ENCODE data around the gene SPACA4.

The SPACA4 gene

DNA sequence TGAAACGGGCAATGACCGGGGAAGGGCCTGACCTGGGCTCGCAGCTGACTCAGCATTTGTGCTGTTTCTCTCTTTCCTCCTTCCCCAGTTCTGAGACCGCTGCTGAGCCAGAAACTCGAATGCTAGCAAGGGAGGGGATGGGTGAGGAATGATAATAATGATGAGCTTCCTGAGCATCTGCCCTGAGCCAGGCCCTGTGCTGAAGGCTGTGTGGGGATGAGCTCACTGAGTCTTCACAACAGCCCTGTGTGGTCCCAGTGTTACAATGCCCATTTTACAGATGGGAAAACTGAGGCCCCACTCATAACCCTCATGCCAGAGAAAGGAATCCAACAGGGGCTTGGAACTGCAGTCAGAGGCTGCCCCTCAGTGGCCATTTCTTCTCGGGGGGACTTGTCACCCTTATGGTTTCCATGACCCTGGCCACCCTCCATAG, 46.4 kb upstream of the SPACA4 start:
- no peak overlapping the region for H3K27ac ChIP-seq (ENCODE audit: low read length)
- no peaks in the 10 kb centered on the region for H3K4me1 ChIP-seq (ENCODE audit: low read length)
- H3K9me3 ChIP-seq (replicated peaks; ENCODE audit: insufficient read depth, low read length), result no peaks in the 10 kb centered on the region
- no peaks in the 10 kb centered on the region for H3K36me3 ChIP-seq (replicated peaks; ENCODE audit: insufficient read depth, low read length)
- H3F3A ChIP-seq (ENCODE audit: insufficient read depth, low read length), result no peaks in the 10 kb centered on the region
- H3K4me3 ChIP-seq (ENCODE audit: low read length), result no peak overlapping the region
- TF ChIP-seq EZH2phosphoT487 (IDR thresholded peaks at IDR 0.05; ENCODE audit: low read length), result no peak
- TF ChIP-seq, protein P1, sequence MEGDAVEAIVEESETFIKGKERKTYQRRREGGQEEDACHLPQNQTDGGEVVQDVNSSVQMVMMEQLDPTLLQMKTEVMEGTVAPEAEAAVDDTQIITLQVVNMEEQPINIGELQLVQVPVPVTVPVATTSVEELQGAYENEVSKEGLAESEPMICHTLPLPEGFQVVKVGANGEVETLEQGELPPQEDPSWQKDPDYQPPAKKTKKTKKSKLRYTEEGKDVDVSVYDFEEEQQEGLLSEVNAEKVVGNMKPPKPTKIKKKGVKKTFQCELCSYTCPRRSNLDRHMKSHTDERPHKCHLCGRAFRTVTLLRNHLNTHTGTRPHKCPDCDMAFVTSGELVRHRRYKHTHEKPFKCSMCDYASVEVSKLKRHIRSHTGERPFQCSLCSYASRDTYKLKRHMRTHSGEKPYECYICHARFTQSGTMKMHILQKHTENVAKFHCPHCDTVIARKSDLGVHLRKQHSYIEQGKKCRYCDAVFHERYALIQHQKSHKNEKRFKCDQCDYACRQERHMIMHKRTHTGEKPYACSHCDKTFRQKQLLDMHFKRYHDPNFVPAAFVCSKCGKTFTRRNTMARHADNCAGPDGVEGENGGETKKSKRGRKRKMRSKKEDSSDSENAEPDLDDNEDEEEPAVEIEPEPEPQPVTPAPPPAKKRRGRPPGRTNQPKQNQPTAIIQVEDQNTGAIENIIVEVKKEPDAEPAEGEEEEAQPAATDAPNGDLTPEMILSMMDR (IDR thresholded peaks at IDR 0.05; ENCODE audit: low read length), result no peak
- no peak for TF ChIP-seq EZH2 (optimal IDR thresholded peaks at IDR 0.05; ENCODE audit: low read depth, low read length)
- no peaks in the 10 kb centered on the region for H4K20me1 ChIP-seq (ENCODE audit: insufficient read depth, low read length)
- H3K9me2 ChIP-seq (replicated peaks; ENCODE audit: insufficient read depth, low read length), result no peaks in the 10 kb centered on the region
- no peak overlapping the region for H3K9ac ChIP-seq (ENCODE audit: low read length)
- H3K27me3 ChIP-seq (replicated peaks; ENCODE audit: insufficient read depth, low read length), result peaks cover 66% of the 10 kb centered on the region
- H2AFZ ChIP-seq (ENCODE audit: low read length), result no peak overlapping the region
- no peak overlapping the region for H3K4me2 ChIP-seq (ENCODE audit: low read depth, low read length)
- H3K79me2 ChIP-seq (ENCODE audit: low read length), result no peaks in the 10 kb centered on the region
- DNase-seq, result no peak

- H3K36me3 ChIP-seq (replicated peaks; ENCODE audit: insufficient read depth, low read length), result no peaks in the 10 kb centered on the region
- H3K27ac ChIP-seq (ENCODE audit: low read length), result no peak overlapping the region
- DNase-seq, result no peak
- H3K4me3 ChIP-seq (ENCODE audit: low read length), result no peak overlapping the region
- no peak overlapping the region for H3K9ac ChIP-seq (ENCODE audit: low read length)
- H3K79me2 ChIP-seq (ENCODE audit: low read length), result no peaks in the 10 kb centered on the region
- no peaks in the 10 kb centered on the region for H3F3A ChIP-seq (ENCODE audit: insufficient read depth, low read length)
- no peak for TF ChIP-seq EZH2 (optimal IDR thresholded peaks at IDR 0.05; ENCODE audit: low read depth, low read length)
- TF ChIP-seq, protein P1 (IDR thresholded peaks at IDR 0.05; ENCODE audit: low read length), result no peak
- no peak for TF ChIP-seq EZH2phosphoT487 (IDR thresholded peaks at IDR 0.05; ENCODE audit: low read length)
- H3K27me3 ChIP-seq (replicated peaks; ENCODE audit: insufficient read depth, low read length), result peaks cover 66% of the 10 kb centered on the region
- no peak overlapping the region for H2AFZ ChIP-seq (ENCODE audit: low read length)
- no peaks in the 10 kb centered on the region for H4K20me1 ChIP-seq (ENCODE audit: insufficient read depth, low read length)
- no peak overlapping the region for H3K4me2 ChIP-seq (ENCODE audit: low read depth, low read length)
- H3K9me3 ChIP-seq (replicated peaks; ENCODE audit: insufficient read depth, low read length), result no peaks in the 10 kb centered on the region
- no peaks in the 10 kb centered on the region for H3K9me2 ChIP-seq (replicated peaks; ENCODE audit: insufficient read depth, low read length)
- no peaks in the 10 kb centered on the region for H3K4me1 ChIP-seq (ENCODE audit: low read length)
Measured at GRCh38 chr19:48561412-48561811, 45.1 kb upstream of the SPACA4 start.

GRCh38 chr19:48565090-48565489, 41.5 kb upstream of the SPACA4 start:
- H4K20me1 ChIP-seq (ENCODE audit: insufficient read depth, low read length), result no peaks in the 10 kb centered on the region
- H3K79me2 ChIP-seq (ENCODE audit: low read length), result no peaks in the 10 kb centered on the region
- H3K4me2 ChIP-seq (ENCODE audit: low read depth, low read length), result no peak overlapping the region
- no peak overlapping the region for H3K4me3 ChIP-seq (ENCODE audit: low read length)
- H3K9me3 ChIP-seq (replicated peaks; ENCODE audit: insufficient read depth, low read length), result no peaks in the 10 kb centered on the region
- H3K36me3 ChIP-seq (replicated peaks; ENCODE audit: insufficient read depth, low read length), result no peaks in the 10 kb centered on the region
- no peak overlapping the region for H3K9ac ChIP-seq (ENCODE audit: low read length)
- no peak for DNase-seq
- no peaks in the 10 kb centered on the region for H3K4me1 ChIP-seq (ENCODE audit: low read length)
- TF ChIP-seq EZH2 (optimal IDR thresholded peaks at IDR 0.05; ENCODE audit: low read depth, low read length) (no peak), EZH2phosphoT487 (IDR thresholded peaks at IDR 0.05; ENCODE audit: low read length) (no peak)
- TF ChIP-seq, protein P1 (IDR thresholded peaks at IDR 0.05; ENCODE audit: low read length), result no peak
- no peaks in the 10 kb centered on the region for H3F3A ChIP-seq (ENCODE audit: insufficient read depth, low read length)
- no peaks in the 10 kb centered on the region for H3K9me2 ChIP-seq (replicated peaks; ENCODE audit: insufficient read depth, low read length)
- H2AFZ ChIP-seq (ENCODE audit: low read length), result no peak overlapping the region
- peaks cover 54% of the 10 kb centered on the region for H3K27me3 ChIP-seq (replicated peaks; ENCODE audit: insufficient read depth, low read length)
- H3K27ac ChIP-seq (ENCODE audit: low read length), result no peak overlapping the region

All from MM.1S (cell line).